Measurements from ENCODE around the gene PXMP4. TPM values are rescaled to one million over a fixed set of nuclear protein-coding genes. Genes with fewer than 3 reads are reported as not detected.

PXMP4 gene
- total RNA-seq, 1 experiment from 2014 or later: 5.7 TPM

DNA sequence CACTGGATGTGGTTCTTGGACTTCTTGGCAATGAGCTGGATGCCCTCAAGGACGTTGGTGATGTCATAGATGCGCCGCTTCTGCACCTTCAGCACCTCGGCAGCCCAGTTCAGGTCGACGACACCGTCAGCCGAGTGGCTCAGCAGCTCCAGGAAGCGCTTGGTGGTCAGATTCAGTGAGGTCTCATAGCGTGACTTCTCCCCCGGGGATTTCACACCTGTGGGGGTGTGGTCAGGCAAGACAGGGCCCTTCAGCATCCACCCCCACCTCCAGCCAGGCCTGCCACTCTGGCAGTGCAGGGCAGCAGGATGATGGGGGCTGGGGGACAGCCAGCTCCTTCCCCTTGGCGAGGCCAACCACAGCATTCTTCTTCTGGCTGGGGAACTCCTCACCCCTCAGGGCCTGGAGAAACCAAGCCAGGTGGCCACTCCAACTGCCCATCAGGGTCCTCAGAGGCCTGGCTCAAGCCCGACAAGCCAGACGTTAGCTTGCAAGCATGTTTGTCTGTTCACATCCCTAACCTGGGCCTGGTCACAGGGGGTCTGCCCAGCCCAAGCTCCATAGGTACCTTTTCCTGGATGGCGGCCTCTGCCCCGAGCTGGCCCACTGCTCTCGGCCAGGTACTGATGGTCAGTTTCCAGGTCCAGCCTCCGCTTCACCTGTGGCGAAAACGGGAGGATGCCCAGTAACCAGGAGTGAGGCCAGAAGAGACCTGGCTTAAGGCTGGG is 40.2 kb downstream of the PXMP4 start:
- no peak overlapping the region for H2AK5ac ChIP-seq (ENCODE audit: insufficient read length, low read length)
- Mint-ChIP-seq H3K36me3 (ENCODE audit: insufficient read depth in 1 of 3, low read depth in 3 of 3) (peaks cover 27 to 65% (median 41%) of the 10 kb centered on the region in 3 experiments; a peak in 6 of 7 replicates), H3K9me3 (no peaks in the 10 kb centered on the region), H3K4me3 (no peak overlapping the region), H3K27me3 (ENCODE audit: low read depth) (no peaks in the 10 kb centered on the region; the same call in 1 of the 2 replicates), H3K27ac (0 out of 7 replicates have a peak overlapping the region, but pooled peaks of 1 of the 3 experiments have one; percentile 60), H3K4me1 (peaks cover 25% of the 10 kb centered on the region in 2 experiments)
- H3K18ac ChIP-seq (ENCODE audit: insufficient read length, low read depth, low read length): no peak overlapping the region
- H3K9me3 ChIP-seq (ENCODE audit: control insufficient read depth, low read depth, low read length): no peaks in the 10 kb centered on the region
- DNase-seq: no peak
- H2BK12ac ChIP-seq (ENCODE audit: insufficient read length, low read depth, low read length): no peak overlapping the region
- no peak overlapping the region for H3K14ac ChIP-seq (ENCODE audit: insufficient read depth, low read length)
- H4K8ac ChIP-seq (replicated peaks; ENCODE audit: insufficient read length, low read depth, low read length): no peak overlapping the region
- peaks cover 7% of the 10 kb centered on the region; the same call in 1 of the 2 replicates for H3K79me2 ChIP-seq (ENCODE audit: insufficient read depth, low read length)
- H3K4me1 ChIP-seq (ENCODE audit: insufficient read depth, low read length): no peaks in the 10 kb centered on the region
- TF ChIP-seq, protein P1, sequence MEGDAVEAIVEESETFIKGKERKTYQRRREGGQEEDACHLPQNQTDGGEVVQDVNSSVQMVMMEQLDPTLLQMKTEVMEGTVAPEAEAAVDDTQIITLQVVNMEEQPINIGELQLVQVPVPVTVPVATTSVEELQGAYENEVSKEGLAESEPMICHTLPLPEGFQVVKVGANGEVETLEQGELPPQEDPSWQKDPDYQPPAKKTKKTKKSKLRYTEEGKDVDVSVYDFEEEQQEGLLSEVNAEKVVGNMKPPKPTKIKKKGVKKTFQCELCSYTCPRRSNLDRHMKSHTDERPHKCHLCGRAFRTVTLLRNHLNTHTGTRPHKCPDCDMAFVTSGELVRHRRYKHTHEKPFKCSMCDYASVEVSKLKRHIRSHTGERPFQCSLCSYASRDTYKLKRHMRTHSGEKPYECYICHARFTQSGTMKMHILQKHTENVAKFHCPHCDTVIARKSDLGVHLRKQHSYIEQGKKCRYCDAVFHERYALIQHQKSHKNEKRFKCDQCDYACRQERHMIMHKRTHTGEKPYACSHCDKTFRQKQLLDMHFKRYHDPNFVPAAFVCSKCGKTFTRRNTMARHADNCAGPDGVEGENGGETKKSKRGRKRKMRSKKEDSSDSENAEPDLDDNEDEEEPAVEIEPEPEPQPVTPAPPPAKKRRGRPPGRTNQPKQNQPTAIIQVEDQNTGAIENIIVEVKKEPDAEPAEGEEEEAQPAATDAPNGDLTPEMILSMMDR (conservative IDR thresholded peaks at IDR 0.05): no peak
- H2BK120ac ChIP-seq (ENCODE audit: low read depth, low read length, poor library complexity, severe bottlenecking): no peak overlapping the region
- H3T11ph ChIP-seq (ENCODE audit: low read length): no peak overlapping the region
- H4K20me1 ChIP-seq (ENCODE audit: control insufficient read depth, insufficient read depth, insufficient read length): no peaks in the 10 kb centered on the region
- H3K56ac ChIP-seq (ENCODE audit: insufficient read length, low read depth, low read length): no peak overlapping the region
- no peak overlapping the region for H2BK5ac ChIP-seq (ENCODE audit: insufficient read length, low read length)
- no CpG with 5 or more reads among the region's 20 CpGs for WGBS (ENCODE audit: extremely low coverage, insufficient read length, low lambda C conversion rate)
- H3K9ac ChIP-seq (ENCODE audit: extremely low read depth, insufficient read length, low read length): no peak overlapping the region
- H3K27ac ChIP-seq (ENCODE audit: insufficient read length, low read depth, low read length): no peak overlapping the region
- no peak overlapping the region for H2BK15ac ChIP-seq (ENCODE audit: low read depth, low read length)
- H4K91ac ChIP-seq (ENCODE audit: insufficient read length, low read depth, low read length): no peak overlapping the region
- no peaks in the 10 kb centered on the region for H3K27me3 ChIP-seq (ENCODE audit: insufficient read depth, low read length)
- no peak overlapping the region for H3K4ac ChIP-seq (ENCODE audit: low read depth, low read length)
- no peak overlapping the region for H3K4me2 ChIP-seq (ENCODE audit: insufficient read depth, insufficient read length, low read length)
- no peak overlapping the region for H2AFZ ChIP-seq (ENCODE audit: low read length)
- H2BK20ac ChIP-seq (ENCODE audit: low read depth, low read length, poor library complexity, severe bottlenecking): no peak overlapping the region
- no peak overlapping the region for H3K23ac ChIP-seq (ENCODE audit: insufficient read length, low read depth, low read length)
- no peak overlapping the region for H4K5ac ChIP-seq (ENCODE audit: insufficient read length, low read depth, low read length)
- H3K79me1 ChIP-seq (ENCODE audit: insufficient read depth, low read depth, low read length, poor library complexity, severe bottlenecking): no peaks in the 10 kb centered on the region
- peaks cover 7% of the 10 kb centered on the region for H3K23me2 ChIP-seq (ENCODE audit: insufficient read length, low read depth, low read length, poor library complexity, severe bottlenecking)
